Thyroid gland (tissue), 4 donors: Measurements from ENCODE around the gene ATG4D.

Experiments
- POLR2A ChIP-seq, 2 donors: fragments of 450-650 bp; IDR thresholded peaks; one replicate each; pipeline ENCODE4 v1.6.1; 2017; ENCODE audit warnings: antibody characterized with exemption in 2 of 2, mild to moderate bottlenecking in 2 of 2, moderate library complexity in 1 of 2
- TF ChIP-seq, protein P1 (sequence below), 6 experiments: fragments of 200-600 bp in 3 of 6; fragments of 450-650 bp in 3 of 6; sonication (generic) in 3 of 6; IDR thresholded peaks; one replicate each; pipeline ENCODE4 v1.5.1; 2016 to 2019; ENCODE audit warnings: antibody characterized with exemption in 6 of 6, mild to moderate bottlenecking in 2 of 6, inconsistent platforms in 1 of 6, moderate library complexity in 1 of 6

- TF ChIP-seq POLR2A (IDR thresholded peaks at IDR 0.05), result no peak
- TF ChIP-seq, protein P1, sequence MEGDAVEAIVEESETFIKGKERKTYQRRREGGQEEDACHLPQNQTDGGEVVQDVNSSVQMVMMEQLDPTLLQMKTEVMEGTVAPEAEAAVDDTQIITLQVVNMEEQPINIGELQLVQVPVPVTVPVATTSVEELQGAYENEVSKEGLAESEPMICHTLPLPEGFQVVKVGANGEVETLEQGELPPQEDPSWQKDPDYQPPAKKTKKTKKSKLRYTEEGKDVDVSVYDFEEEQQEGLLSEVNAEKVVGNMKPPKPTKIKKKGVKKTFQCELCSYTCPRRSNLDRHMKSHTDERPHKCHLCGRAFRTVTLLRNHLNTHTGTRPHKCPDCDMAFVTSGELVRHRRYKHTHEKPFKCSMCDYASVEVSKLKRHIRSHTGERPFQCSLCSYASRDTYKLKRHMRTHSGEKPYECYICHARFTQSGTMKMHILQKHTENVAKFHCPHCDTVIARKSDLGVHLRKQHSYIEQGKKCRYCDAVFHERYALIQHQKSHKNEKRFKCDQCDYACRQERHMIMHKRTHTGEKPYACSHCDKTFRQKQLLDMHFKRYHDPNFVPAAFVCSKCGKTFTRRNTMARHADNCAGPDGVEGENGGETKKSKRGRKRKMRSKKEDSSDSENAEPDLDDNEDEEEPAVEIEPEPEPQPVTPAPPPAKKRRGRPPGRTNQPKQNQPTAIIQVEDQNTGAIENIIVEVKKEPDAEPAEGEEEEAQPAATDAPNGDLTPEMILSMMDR (IDR thresholded peaks at IDR 0.05), result no peak
These were observed 8.1 kb upstream of the ATG4D start for GRCh38 chr19:10535613-10536012.
